ENCODE results near the gene SPNS3.

Gene SPNS3

GRCh38 chr17:4506892-4507291, 73.2 kb downstream of the SPNS3 start:
- in situ Hi-C loops (cut with HindIII; ENCODE audit: low sequenced_read_pairs) = no loop called here

GRCh38 chr17:4507361-4508111, 73.8 kb downstream of the SPNS3 start:
- in situ Hi-C loops (cut with HindIII; ENCODE audit: low sequenced_read_pairs) = no loop called here

GRCh38 chr17:4508207-4508606, 74.5 kb downstream of the SPNS3 start:
- in situ Hi-C loops (cut with HindIII; ENCODE audit: low sequenced_read_pairs) = no loop called here

GRCh38 chr17:4509401-4509800, 75.7 kb downstream of the SPNS3 start:
- in situ Hi-C loops (cut with HindIII; ENCODE audit: low sequenced_read_pairs) = no loop called here

GRCh38 chr17:4509923-4510617, 76.3 kb downstream of the SPNS3 start:
- in situ Hi-C loops (cut with HindIII; ENCODE audit: low sequenced_read_pairs) = loop anchor here (10.0 kb wide), 1 partner anchor 85 kb away; no protein-coding TSS in a partner anchor

- in situ Hi-C loops (cut with HindIII; ENCODE audit: low sequenced_read_pairs) = loop anchor here (10.0 kb wide), 1 partner anchor 86 kb away; no protein-coding TSS in a partner anchor
Measured at GRCh38 chr17:4510618-4510941, 76.8 kb downstream of the SPNS3 start.

GRCh38 chr17:4511199-4511932, 77.6 kb downstream of the SPNS3 start:
- in situ Hi-C loops (cut with HindIII; ENCODE audit: low sequenced_read_pairs) = loop anchor here (10.0 kb wide), 1 partner anchor 87 kb away; no protein-coding TSS in a partner anchor

GRCh38 chr17:4512156-4513112, 78.7 kb downstream of the SPNS3 start:
- in situ Hi-C loops (cut with HindIII; ENCODE audit: low sequenced_read_pairs) = loop anchor here (10.0 kb wide), 1 partner anchor 88 kb away; no protein-coding TSS in a partner anchor

- in situ Hi-C loops (cut with HindIII; ENCODE audit: low sequenced_read_pairs) = loop anchor here (10.0 kb wide), 1 partner anchor 89 kb away; no protein-coding TSS in a partner anchor
Measured at GRCh38 chr17:4513113-4514032, 79.6 kb downstream of the SPNS3 start.

GRCh38 chr17:4514206-4514605, 80.5 kb downstream of the SPNS3 start:
- in situ Hi-C loops (cut with HindIII; ENCODE audit: low sequenced_read_pairs) = loop anchor here (10.0 kb wide), 1 partner anchor 89 kb away; no protein-coding TSS in a partner anchor

GRCh38 chr17:4514779-4515178, 81.0 kb downstream of the SPNS3 start:
- in situ Hi-C loops (cut with HindIII; ENCODE audit: low sequenced_read_pairs) = loop anchor here (10.0 kb wide), 1 partner anchor 90 kb away; no protein-coding TSS in a partner anchor

- in situ Hi-C loops (cut with HindIII; ENCODE audit: low sequenced_read_pairs) = loop anchor here (10.0 kb wide), 1 partner anchor 91 kb away; no protein-coding TSS in a partner anchor
Measured at GRCh38 chr17:4515501-4515900, 81.8 kb downstream of the SPNS3 start.

- in situ Hi-C loops (cut with HindIII; ENCODE audit: low sequenced_read_pairs) = loop anchor here (10.0 kb wide), 1 partner anchor 92 kb away; no protein-coding TSS in a partner anchor
Measured at GRCh38 chr17:4516735-4517134, 83.0 kb downstream of the SPNS3 start.

- in situ Hi-C loops (cut with HindIII; ENCODE audit: low sequenced_read_pairs) = loop anchor here (10.0 kb wide), 1 partner anchor 94 kb away; no protein-coding TSS in a partner anchor
Measured at GRCh38 chr17:4518901-4519300, 85.2 kb downstream of the SPNS3 start.

GRCh38 chr17:4519361-4519788, 85.6 kb downstream of the SPNS3 start:
- in situ Hi-C loops (cut with HindIII; ENCODE audit: low sequenced_read_pairs) = loop anchor here (10.0 kb wide), 1 partner anchor 95 kb away; no protein-coding TSS in a partner anchor

GRCh38 chr17:4520060-4520893, 86.5 kb downstream of the SPNS3 start:
- in situ Hi-C loops (cut with HindIII; ENCODE audit: low sequenced_read_pairs) = no loop called here

GRCh38 chr17:4520894-4521600, 87.3 kb downstream of the SPNS3 start:
- in situ Hi-C loops (cut with HindIII; ENCODE audit: low sequenced_read_pairs) = no loop called here
